ENCODE measurements around the gene IL4R.

DNA sequence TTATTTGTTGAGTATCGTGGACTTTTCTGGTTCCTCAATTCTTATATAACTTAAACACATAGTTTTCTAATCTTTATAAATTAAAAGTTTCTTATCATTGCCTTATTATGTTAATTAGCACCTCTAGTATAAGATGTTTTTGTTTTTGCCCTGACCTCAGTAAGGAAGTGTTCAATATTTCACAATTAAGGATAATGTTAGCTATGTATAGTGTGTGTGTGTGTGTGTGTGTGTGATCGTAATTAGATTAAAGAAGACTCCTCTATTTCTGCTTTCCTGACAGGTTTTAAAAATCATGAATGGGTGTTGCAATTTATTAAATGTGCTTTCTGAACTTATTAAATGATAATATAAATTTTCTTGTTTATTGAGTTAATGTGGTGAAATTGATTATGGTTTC lies 100.2 kb downstream of the IL4R start:
- TF ChIP-seq POLR2AphosphoS5 (IDR thresholded peaks at IDR 0.05), result no peak
- TF ChIP-seq, protein P1, sequence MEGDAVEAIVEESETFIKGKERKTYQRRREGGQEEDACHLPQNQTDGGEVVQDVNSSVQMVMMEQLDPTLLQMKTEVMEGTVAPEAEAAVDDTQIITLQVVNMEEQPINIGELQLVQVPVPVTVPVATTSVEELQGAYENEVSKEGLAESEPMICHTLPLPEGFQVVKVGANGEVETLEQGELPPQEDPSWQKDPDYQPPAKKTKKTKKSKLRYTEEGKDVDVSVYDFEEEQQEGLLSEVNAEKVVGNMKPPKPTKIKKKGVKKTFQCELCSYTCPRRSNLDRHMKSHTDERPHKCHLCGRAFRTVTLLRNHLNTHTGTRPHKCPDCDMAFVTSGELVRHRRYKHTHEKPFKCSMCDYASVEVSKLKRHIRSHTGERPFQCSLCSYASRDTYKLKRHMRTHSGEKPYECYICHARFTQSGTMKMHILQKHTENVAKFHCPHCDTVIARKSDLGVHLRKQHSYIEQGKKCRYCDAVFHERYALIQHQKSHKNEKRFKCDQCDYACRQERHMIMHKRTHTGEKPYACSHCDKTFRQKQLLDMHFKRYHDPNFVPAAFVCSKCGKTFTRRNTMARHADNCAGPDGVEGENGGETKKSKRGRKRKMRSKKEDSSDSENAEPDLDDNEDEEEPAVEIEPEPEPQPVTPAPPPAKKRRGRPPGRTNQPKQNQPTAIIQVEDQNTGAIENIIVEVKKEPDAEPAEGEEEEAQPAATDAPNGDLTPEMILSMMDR (IDR thresholded peaks at IDR 0.05; ENCODE audit: poor library complexity, severe bottlenecking), result no peak
